HepG2 (cell line): ENCODE results near the gene RNASE8. TPM values are rescaled to one million over a fixed set of nuclear protein-coding genes. Genes with fewer than 3 reads are reported as not detected.

ENCODE experiments used
- ASH2L ChIP-seq: fragments of 300-600, 200-600 bp; sonication (generic); IDR thresholded peaks from 2 replicates; pipeline ENCODE4 v1.7.0; 2017; ENCODE audit warnings: low read depth, mild to moderate bottlenecking, moderate library complexity, mixed read lengths, low read length; ENCODE audit not compliant: insufficient read length
- CBFB ChIP-seq: sonication (generic); formaldehyde crosslinking; IDR thresholded peaks from 2 replicates; pipeline ENCODE4 v1.4.0; 2020; ENCODE audit warnings: missing genetic modification reagents
- E2F5 ChIP-seq: sonication (generic); formaldehyde crosslinking; conservative IDR thresholded peaks from 2 replicates; pipeline ENCODE4 v1.4.0; 2020; ENCODE audit warnings: missing genetic modification reagents
- ELF4 ChIP-seq: sonication (generic); formaldehyde crosslinking; IDR thresholded peaks from 2 replicates; pipeline ENCODE4 v1.5.0; 2020; ENCODE audit warnings: missing genetic modification reagents, mild to moderate bottlenecking, moderate library complexity, borderline replicate concordance
- IRX3 ChIP-seq: sonication (generic); formaldehyde crosslinking; IDR thresholded peaks from 2 replicates; pipeline ENCODE4 v1.8.1; 2023; ENCODE audit warnings: mild to moderate bottlenecking, low read depth, missing genetic modification reagents, borderline replicate concordance
- KLF11 ChIP-seq: IDR thresholded peaks from 2 replicates; pipeline ENCODE4 v1.6.1; 2016; ENCODE audit warnings: missing compliant biosample characterization
- MAX ChIP-seq: IDR thresholded peaks from 2 replicates; pipeline ENCODE4 v1.6.1; 2012; ENCODE audit warnings: inconsistent platforms
- NKX3-1 ChIP-seq: sonication (generic); formaldehyde crosslinking; IDR thresholded peaks from 2 replicates; pipeline ENCODE4 v1.5.0; 2020; ENCODE audit warnings: missing genetic modification reagents
- POLR2G ChIP-seq: fragments of 200-400 bp; formaldehyde crosslinking; IDR thresholded peaks from 2 replicates; pipeline ENCODE4 v1.6.1; 2018; ENCODE audit warnings: mild to moderate bottlenecking, low read depth, low read length, moderate library complexity
- RNF219 ChIP-seq: sonication (generic); formaldehyde crosslinking; IDR thresholded peaks from 2 replicates; pipeline ENCODE4 v1.5.0; 2020; ENCODE audit warnings: mild to moderate bottlenecking, missing genetic modification reagents
- USF2 ChIP-seq, 2 experiments: sonication (generic) in 1 of 2; formaldehyde crosslinking in 1 of 2; IDR thresholded peaks; 2 replicates each; pipeline versions ENCODE4 v1.5.1 to v1.6.1; 2011 to 2020; ENCODE audit warnings: borderline replicate concordance in 1 of 2, low read depth in 1 of 2, low read length in 1 of 2, mild to moderate bottlenecking in 1 of 2, missing genetic modification reagents in 1 of 2, moderate library complexity in 1 of 2
- ZBTB38 ChIP-seq: sonication (generic); formaldehyde crosslinking; IDR thresholded peaks from 2 replicates; pipeline ENCODE4 v1.5.1; 2020; ENCODE audit warnings: mild to moderate bottlenecking, missing genetic modification reagents
- ZMAT3 ChIP-seq: sonication (generic); formaldehyde crosslinking; conservative IDR thresholded peaks from 2 replicates; pipeline ENCODE4 v1.7.0; 2021; ENCODE audit warnings: missing genetic modification reagents
- ZNF205 ChIP-seq: IDR thresholded peaks from 2 replicates; pipeline ENCODE4 v1.6.1; 2018; ENCODE audit warnings: missing biosample characterization, missing genetic modification reagents
- ZNF562 ChIP-seq: sonication (generic); formaldehyde crosslinking; IDR thresholded peaks from 2 replicates; pipeline ENCODE4 v1.8.0; 2022; ENCODE audit warnings: missing genetic modification reagents, borderline replicate concordance
- ZNF580 ChIP-seq: IDR thresholded peaks from 2 replicates; pipeline ENCODE4 v1.6.1; 2016; ENCODE audit warnings: low read depth, borderline replicate concordance
- ZNF607 ChIP-seq: sonication (generic); formaldehyde crosslinking; IDR thresholded peaks from 2 replicates; pipeline ENCODE4 v1.5.1; 2020; ENCODE audit warnings: missing genetic modification reagents, mild to moderate bottlenecking, borderline replicate concordance
- ZNF660 ChIP-seq: sonication (generic); formaldehyde crosslinking; IDR thresholded peaks from 2 replicates; pipeline ENCODE4 v1.5.1; 2020; ENCODE audit warnings: mild to moderate bottlenecking, low read depth, missing genetic modification reagents, borderline replicate concordance
- ZNF776 ChIP-seq: sonication (generic); formaldehyde crosslinking; IDR thresholded peaks from 2 replicates; pipeline ENCODE4 v1.4.0; 2020; ENCODE audit warnings: mild to moderate bottlenecking, missing genetic modification reagents
- ZNF83 ChIP-seq: sonication (generic); formaldehyde crosslinking; IDR thresholded peaks from 2 replicates; pipeline ENCODE4 v1.4.0; 2020; ENCODE audit warnings: missing genetic modification reagents, mild to moderate bottlenecking, borderline replicate concordance
- ZNF839 ChIP-seq: sonication (generic); formaldehyde crosslinking; IDR thresholded peaks from 2 replicates; pipeline ENCODE4 v1.4.0; 2020; ENCODE audit warnings: missing genetic modification reagents, mild to moderate bottlenecking, borderline replicate concordance
- polyA plus RNA-seq, 8 experiments: library from polyadenylated mRNA; depleted of rRNA in 3 of 8; stranded (reverse) in 7 of 8; unstranded in 1 of 8; fragments of >200 nt; fragmentation: Illumina TruSeq in 4 of 8; extraction: Trizol in 4 of 8; gene quantifications; 2 replicates each; pipeline versions ENCODE4 v1.2.1 to v1.2.3, GENCODE V29; 2011 to 2016; ENCODE audit warnings: low read depth in 4 of 8, missing spikeins in 1 of 8, mixed read lengths in 1 of 8; ENCODE audit not compliant: insufficient read depth in 1 of 8
- total RNA-seq, 5 experiments: library from RNA; depleted of rRNA; stranded (reverse); fragments of >200 nt; fragmentation: Illumina TruSeq; extraction: Trizol; gene quantifications; 2 replicates each; pipeline ENCODE4 v1.2.3, GENCODE V29; 2016; ENCODE audit warnings: low read depth in 1 of 5
- TF ChIP-seq, protein P1 (sequence below): sonication (generic); formaldehyde crosslinking; IDR thresholded peaks from 2 replicates; pipeline ENCODE4 v1.5.0; 2020; ENCODE audit warnings: missing genetic modification reagents

RNASE8 gene
- total and polyA plus RNA-seq, 2 of the 13 experiments (the other 11 are each of a cell fraction or from before 2014, with no cell fraction given), result not detected

- TF ChIP-seq ZNF839 (CRISPR knock-in tag), result no peak
- TF ChIP-seq ZNF562, result no peak
- TF ChIP-seq KLF11 (CRISPR knock-in tag), result 0 out of 2 replicates have a peak, but pooled peaks have one; percentile 18
- no peak for TF ChIP-seq E2F5 (CRISPR knock-in tag)
- TF ChIP-seq POLR2G, result 0 out of 2 replicates have a peak, but pooled peaks have one; percentile 0
- TF ChIP-seq, protein P1, sequence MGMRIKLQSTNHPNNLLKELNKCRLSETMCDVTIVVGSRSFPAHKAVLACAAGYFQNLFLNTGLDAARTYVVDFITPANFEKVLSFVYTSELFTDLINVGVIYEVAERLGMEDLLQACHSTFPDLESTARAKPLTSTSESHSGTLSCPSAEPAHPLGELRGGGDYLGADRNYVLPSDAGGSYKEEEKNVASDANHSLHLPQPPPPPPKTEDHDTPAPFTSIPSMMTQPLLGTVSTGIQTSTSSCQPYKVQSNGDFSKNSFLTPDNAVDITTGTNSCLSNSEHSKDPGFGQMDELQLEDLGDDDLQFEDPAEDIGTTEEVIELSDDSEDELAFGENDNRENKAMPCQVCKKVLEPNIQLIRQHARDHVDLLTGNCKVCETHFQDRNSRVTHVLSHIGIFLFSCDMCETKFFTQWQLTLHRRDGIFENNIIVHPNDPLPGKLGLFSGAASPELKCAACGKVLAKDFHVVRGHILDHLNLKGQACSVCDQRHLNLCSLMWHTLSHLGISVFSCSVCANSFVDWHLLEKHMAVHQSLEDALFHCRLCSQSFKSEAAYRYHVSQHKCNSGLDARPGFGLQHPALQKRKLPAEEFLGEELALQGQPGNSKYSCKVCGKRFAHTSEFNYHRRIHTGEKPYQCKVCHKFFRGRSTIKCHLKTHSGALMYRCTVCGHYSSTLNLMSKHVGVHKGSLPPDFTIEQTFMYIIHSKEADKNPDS (CRISPR knock-in tag), result no peak
- peak; percentile 12 for TF ChIP-seq ZNF607 (CRISPR knock-in tag)
- TF ChIP-seq ZNF83, result no peak
- TF ChIP-seq USF2 (IDR thresholded peaks at IDR 0.05; ENCODE audit: low read depth, low read length), result no peak
- no peak for TF ChIP-seq USF2 (CRISPR knock-in tag; IDR thresholded peaks at IDR 0.05; ENCODE audit: borderline replicate concordance)
- no peak for TF ChIP-seq ZNF580 (CRISPR knock-in tag)
- no peak for TF ChIP-seq ZNF205
- TF ChIP-seq ASH2L, result peak; percentile 38
- TF ChIP-seq MAX, result no peak; the same call in 1 of the 2 replicates
- peak; percentile 4; the same call in 1 of the 2 replicates for TF ChIP-seq CBFB
- TF ChIP-seq ELF4 (CRISPR knock-in tag), result 0 out of 2 replicates have a peak, but pooled peaks have one; percentile 5
- no peak for TF ChIP-seq ZNF776 (CRISPR knock-in tag)
- no peak for TF ChIP-seq RNF219
- 0 out of 2 replicates have a peak, but pooled peaks have one; percentile 10 for TF ChIP-seq ZMAT3 (CRISPR knock-in tag)
- no peak for TF ChIP-seq NKX3-1 (CRISPR knock-in tag)
- TF ChIP-seq IRX3, result peak; percentile 34
- 0 out of 2 replicates have a peak, but pooled peaks have one; percentile 9 for TF ChIP-seq ZBTB38
- no peak for TF ChIP-seq ZNF660 (CRISPR knock-in tag)
These were observed 12.5 kb downstream of the RNASE8 start, which contains the start of gene ARHGEF40 (continued) for GRCh38 chr14:21070083-21070609.
